Activated CD8-positive, alpha-beta T cell treated with anti-CD3 and anti-CD28 coated beads, Interleukin-2, amount 10 ng/mL, durations not matched to agents 7 days and 5 days (primary cell): ENCODE measurements around the gene AP1G2. TPM values are rescaled to one million over a fixed set of nuclear protein-coding genes. Genes with fewer than 3 reads are reported as not detected.

Experiments
- ATAC-seq: fragments of 150-1000 bp; cut with Tn5 transposase; one replicate; pipeline ENCODE4 v1.10.0; 2021; ENCODE audit warnings: moderate library complexity
- CTCF ChIA-PET: fragments of 350-600 bp; sonication (Branson Sonifier 250); formaldehyde crosslinking; loops from one replicate; lab custom pipeline; 2021; ENCODE audit warnings: antibody characterized with exemption; lab: Charles Lee
- POLR2A ChIA-PET: fragments of 350-600 bp; sonication (Branson Sonifier 250); formaldehyde crosslinking; loops from one replicate; lab custom pipeline; 2021; ENCODE audit warnings: antibody characterized with exemption; lab: Charles Lee
- DNase-seq: peaks from one replicate; pipeline ENCODE4 v3.0.0-alpha.2; 2020
- H3K27ac Mint-ChIP-seq: one replicate; pipeline ENCODE4 v1.8.0; 2021; ENCODE audit warnings: mild to moderate bottlenecking, mixed read lengths
- H3K27me3 Mint-ChIP-seq: one replicate; pipeline ENCODE4 v1.8.0; 2021; ENCODE audit warnings: low read depth, mixed read lengths
- H3K36me3 Mint-ChIP-seq: one replicate; pipeline ENCODE4 v1.8.0; 2021; ENCODE audit warnings: low read depth, mixed read lengths
- H3K4me1 Mint-ChIP-seq: one replicate; pipeline ENCODE4 v1.8.0; 2021; ENCODE audit warnings: low read depth, mixed read lengths
- H3K4me3 Mint-ChIP-seq: one replicate; pipeline ENCODE4 v1.8.0; 2021; ENCODE audit warnings: mild to moderate bottlenecking, mixed read lengths
- H3K9me3 Mint-ChIP-seq: one replicate; pipeline ENCODE4 v1.8.0; 2022; ENCODE audit warnings: mixed read lengths; ENCODE audit not compliant: insufficient read depth
- total RNA-seq, 2 experiments: library from RNA; stranded (reverse); gene quantifications; one replicate each; pipeline ENCODE4 v1.2.3, GENCODE V29; 2021

The AP1G2 gene
- total RNA-seq, 2 experiments from 2014 or later, result 267 to 276 TPM

- ChIA-PET POLR2A (no interaction called here), CTCF (no interaction called here)
- no peak overlapping the region for H3K4me3 Mint-ChIP-seq
- H3K36me3 Mint-ChIP-seq, result no peaks in the 10 kb centered on the region
- H3K27ac Mint-ChIP-seq, result no peak overlapping the region
- no peak for ATAC-seq
- DNase-seq, result no peak
- no peaks in the 10 kb centered on the region for H3K9me3 Mint-ChIP-seq
- no peaks in the 10 kb centered on the region for H3K27me3 Mint-ChIP-seq
- no peaks in the 10 kb centered on the region for H3K4me1 Mint-ChIP-seq
These were observed 45.6 kb downstream of the AP1G2 start for GRCh38 chr14:23521785-23522640.

DNA sequence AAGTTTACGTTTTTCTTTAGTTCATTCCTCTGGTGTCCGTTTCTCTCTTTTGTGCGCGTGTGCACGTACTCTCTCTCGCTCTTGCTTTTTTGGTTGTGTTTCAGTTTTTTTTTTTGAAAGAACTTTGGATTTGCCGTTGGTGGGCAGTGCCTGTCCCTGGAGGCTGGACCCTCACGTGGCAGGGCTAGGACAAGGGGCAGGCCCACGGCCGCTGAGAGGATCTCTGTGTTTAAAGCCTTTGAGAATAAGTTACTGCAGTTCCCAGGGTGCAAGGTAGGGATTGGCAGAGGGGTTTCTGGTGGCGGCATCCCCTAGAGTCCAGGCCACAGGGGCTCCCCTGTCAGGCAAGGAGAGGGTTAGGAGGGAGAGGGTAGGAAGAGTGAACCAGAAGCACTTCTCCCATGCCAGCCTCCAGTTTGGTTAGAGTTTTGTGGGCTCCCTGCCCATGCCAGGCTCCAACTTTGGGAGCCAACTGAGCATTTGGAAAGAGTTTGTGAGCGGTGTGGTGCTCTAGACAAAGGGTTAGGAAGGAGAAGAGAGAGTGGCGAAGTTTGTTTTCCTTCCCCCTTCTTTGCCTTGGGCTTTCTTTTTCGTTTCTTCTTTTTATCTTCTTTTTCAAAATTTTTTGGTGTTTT lies 46.6 kb downstream of the AP1G2 start:
- Mint-ChIP-seq H3K4me3 (no peak overlapping the region), H3K4me1 (no peaks in the 10 kb centered on the region), H3K27ac (no peak overlapping the region), H3K36me3 (no peaks in the 10 kb centered on the region), H3K9me3 (no peaks in the 10 kb centered on the region), H3K27me3 (no peaks in the 10 kb centered on the region)
- POLR2A ChIA-PET, result no interaction called here
- ATAC-seq (no peak), DNase-seq (no peak)
- CTCF ChIA-PET, result interaction anchor here (0.8 kb wide), 1 partner anchor 192 kb away, joined by 3 read pairs; no protein-coding TSS in a partner anchor

DNA sequence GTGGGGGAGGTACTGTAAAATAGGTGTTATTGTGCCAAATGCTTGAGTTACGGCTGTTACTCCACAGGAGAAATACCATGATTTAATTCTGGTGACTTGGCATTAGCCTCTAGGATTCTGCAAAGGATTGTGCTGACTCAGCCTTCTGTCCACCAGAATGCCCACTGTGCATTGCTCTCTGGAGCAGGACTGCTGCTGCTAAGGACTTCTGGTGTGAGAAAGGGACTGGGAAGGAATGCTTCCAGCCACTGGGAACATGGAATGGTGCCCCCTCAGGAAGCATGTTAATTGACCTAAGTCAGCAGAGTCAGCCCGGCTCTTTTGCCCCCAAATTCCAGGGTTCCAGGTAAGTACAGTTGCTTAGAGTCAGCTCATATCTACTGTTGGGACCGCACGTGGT lies 48.9 kb downstream of the AP1G2 start:
- DNase-seq (no peak), ATAC-seq (no peak)
- no peaks in the 10 kb centered on the region for H3K4me1 Mint-ChIP-seq
- no peaks in the 10 kb centered on the region for H3K36me3 Mint-ChIP-seq
- POLR2A ChIA-PET, result no interaction called here
- H3K4me3 Mint-ChIP-seq, result no peak overlapping the region
- CTCF ChIA-PET, result no interaction called here
- no peak overlapping the region for H3K27ac Mint-ChIP-seq
- H3K9me3 Mint-ChIP-seq, result no peaks in the 10 kb centered on the region
- H3K27me3 Mint-ChIP-seq, result no peaks in the 10 kb centered on the region

DNA sequence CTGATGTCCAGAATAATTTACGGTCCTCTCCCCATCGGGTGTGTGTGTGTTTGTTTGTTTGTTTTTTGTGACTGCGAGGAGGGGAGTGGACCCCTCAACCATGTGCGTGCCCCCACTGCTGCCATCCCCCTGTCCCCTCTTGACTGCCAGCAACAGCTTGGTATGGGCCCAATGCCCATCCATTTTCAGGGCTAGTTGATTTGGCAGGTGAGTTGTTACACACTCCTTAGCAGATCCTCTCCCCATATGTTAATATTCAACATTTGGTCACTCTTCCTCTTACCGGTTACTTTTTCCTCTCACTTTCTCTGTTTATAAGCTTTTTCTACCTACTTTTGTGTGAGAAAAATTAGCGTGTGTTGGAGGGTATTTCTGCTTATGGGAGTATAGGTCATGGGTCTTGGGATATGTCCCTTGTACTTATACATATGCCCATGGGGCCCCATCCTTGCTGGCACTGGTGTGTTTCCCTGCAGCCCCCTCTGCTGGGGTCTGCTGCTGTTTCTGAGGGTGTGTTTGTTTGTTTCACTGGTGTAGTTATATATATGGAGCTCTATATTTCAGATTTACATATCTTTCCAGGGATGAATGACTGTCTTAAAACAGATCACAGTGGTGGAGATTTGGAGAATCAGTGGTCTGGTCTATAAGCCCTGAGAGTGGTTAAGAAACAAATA lies 49.8 kb downstream of the AP1G2 start:
- peaks cover 4% of the 10 kb centered on the region for H3K4me1 Mint-ChIP-seq
- H3K27me3 Mint-ChIP-seq, result no peaks in the 10 kb centered on the region
- POLR2A ChIA-PET, result no interaction called here
- H3K9me3 Mint-ChIP-seq, result no peaks in the 10 kb centered on the region
- no peaks in the 10 kb centered on the region for H3K36me3 Mint-ChIP-seq
- DNase-seq, result no peak
- CTCF ChIA-PET, result interaction anchor here (1.2 kb wide), 1 partner anchor 13 kb away, joined by 4 read pairs; no protein-coding TSS in a partner anchor
- H3K4me3 Mint-ChIP-seq, result no peak overlapping the region
- ATAC-seq, result no peak
- H3K27ac Mint-ChIP-seq, result no peak overlapping the region

DNA sequence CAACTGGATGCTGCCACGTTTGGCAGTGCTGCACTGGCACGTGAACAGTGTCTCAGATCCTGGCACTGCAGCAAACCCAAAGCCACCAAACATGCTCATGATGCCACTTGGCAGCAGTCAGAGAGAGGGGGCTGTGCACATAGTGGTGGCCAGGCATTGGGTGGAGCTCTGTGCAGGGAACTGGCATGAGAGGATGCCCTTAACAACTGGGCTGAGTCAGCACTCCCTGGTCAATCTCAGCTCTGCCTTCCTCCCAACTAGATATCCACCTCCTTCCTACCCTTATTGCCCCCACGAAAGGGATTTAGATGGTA lies 53.0 kb downstream of the AP1G2 start:
- CTCF ChIA-PET, result interaction anchor here (1.7 kb wide), 1 partner anchor 45 kb away, joined by 5 read pairs; no protein-coding TSS in a partner anchor
- Mint-ChIP-seq H3K4me1 (peaks cover 9% of the 10 kb centered on the region), H3K9me3 (no peaks in the 10 kb centered on the region)

GRCh38 chr14:23513818-23514643 lies 53.6 kb downstream of the AP1G2 start:
- Mint-ChIP-seq H3K4me1 (peaks cover 9% of the 10 kb centered on the region), H3K27me3 (no peaks in the 10 kb centered on the region), H3K4me3 (no peak overlapping the region), H3K9me3 (no peaks in the 10 kb centered on the region), H3K27ac (peak overlapping the region; percentile 42), H3K36me3 (no peaks in the 10 kb centered on the region)
- ATAC-seq (no peak), DNase-seq (no peak)
- POLR2A ChIA-PET, result no interaction called here
- CTCF ChIA-PET, result interaction anchor here (1.7 kb wide), 1 partner anchor 45 kb away, joined by 5 read pairs; no protein-coding TSS in a partner anchor

More for the DNA sequence above, 53.0 kb downstream of the AP1G2 start:
- H3K27ac Mint-ChIP-seq, result peak overlapping the region; percentile 42
- no peak for DNase-seq
- H3K27me3 Mint-ChIP-seq, result no peaks in the 10 kb centered on the region
- no peak for ATAC-seq
- no peak overlapping the region for H3K4me3 Mint-ChIP-seq
- H3K36me3 Mint-ChIP-seq, result no peaks in the 10 kb centered on the region
- POLR2A ChIA-PET, result no interaction called here

- Mint-ChIP-seq H3K36me3 (no peaks in the 10 kb centered on the region), H3K4me1 (peaks cover 9% of the 10 kb centered on the region), H3K9me3 (no peaks in the 10 kb centered on the region), H3K27me3 (no peaks in the 10 kb centered on the region), H3K27ac (peak overlapping the region; percentile 21), H3K4me3 (no peak overlapping the region)
- no peak for DNase-seq
- ChIA-PET POLR2A (no interaction called here), CTCF (interaction anchor here (1.3 to 1.7 kb wide), 2 partner anchors 45 to 46 kb away, joined by 3 to 5 read pairs; no protein-coding TSS in a partner anchor)
- no peak for ATAC-seq
These were observed 54.4 kb downstream of the AP1G2 start for GRCh38 chr14:23513005-23513817.

DNA sequence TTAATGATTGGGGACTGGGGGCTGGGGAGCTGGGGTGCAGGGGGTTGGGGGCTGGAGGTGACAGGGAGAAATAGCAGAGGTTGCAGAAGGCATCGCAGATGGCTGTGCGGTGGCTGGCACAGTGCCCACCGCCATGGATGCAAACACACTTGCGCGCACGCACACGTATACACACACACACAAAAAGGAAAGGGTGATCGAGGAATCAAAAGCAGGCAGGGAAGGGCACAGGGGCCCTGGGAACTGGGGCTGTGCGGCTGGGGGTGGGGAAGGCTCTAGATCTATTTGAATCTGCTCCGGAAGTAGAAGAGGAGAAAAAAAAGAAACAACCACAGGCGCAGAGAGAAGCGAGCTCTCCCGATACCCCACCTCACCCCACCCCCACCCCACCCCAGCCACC lies 55.4 kb downstream of the AP1G2 start:
- DNase-seq (no peak), ATAC-seq (no peak)
- Mint-ChIP-seq H3K4me1 (peaks cover 9% of the 10 kb centered on the region), H3K27me3 (no peaks in the 10 kb centered on the region), H3K36me3 (no peaks in the 10 kb centered on the region), H3K4me3 (peak overlapping the region; percentile 61), H3K27ac (peak overlapping the region; percentile 81), H3K9me3 (no peaks in the 10 kb centered on the region)
- POLR2A ChIA-PET, result no interaction called here
- CTCF ChIA-PET, result interaction anchor here (1.1 to 1.3 kb wide), 2 partner anchors 27 to 44 kb away, joined by 3 read pairs; no protein-coding TSS in a partner anchor

Other genes with a start within 250 kb of the AP1G2 start
- 100 to 1,000 TPM; 200 to 210 TPM for gene PABPN1, start 246.3 kb downstream of the AP1G2 start, total RNA-seq
- gene SLC22A17, start 214.9 kb downstream of the AP1G2 start, total RNA-seq, result 1 to 10 TPM in 1 of 2 experiments, under 1 TPM in 1; 0.94 to 1.1 TPM
- gene EFS, start 202.6 kb downstream of the AP1G2 start, total RNA-seq, result not detected
- gene IL25, start 195.0 kb downstream of the AP1G2 start, total RNA-seq, result not detected
- gene CMTM5, start 190.7 kb downstream of the AP1G2 start, total RNA-seq, result not detected
- gene MYH6, start 159.5 kb downstream of the AP1G2 start, total RNA-seq, result not detected
- gene MYH7, start 132.1 kb downstream of the AP1G2 start, total RNA-seq, result not detected
- gene NGDN, start 98.1 kb downstream of the AP1G2 start, total RNA-seq, result 10 to 100 TPM; 43.7 to 44.0 TPM
- gene ZFHX2, start 16.0 kb downstream of the AP1G2 start, total RNA-seq, result 1 to 10 TPM in 1 of 2 experiments, under 1 TPM in 1; 0.90 to 1.5 TPM
- 1 to 10 TPM; 7.3 to 9.8 TPM for gene THTPA, start 11.5 kb downstream of the AP1G2 start, total RNA-seq
- gene JPH4, start 11.0 kb upstream of the AP1G2 start, total RNA-seq, result not detected
- under 1 TPM; 0.24 to 0.44 TPM for gene DHRS2, start 68.6 kb upstream of the AP1G2 start, total RNA-seq